HFF-Myc (cell line): ENCODE results near the gene TMPRSS3.

Experiments
- DNase-seq: peaks from one replicate; pipeline ENCODE4 v3.0.0-alpha.2; 2011; ENCODE audit warnings: low read depth; ENCODE audit errors: extremely low read depth
- H3K4me3 ChIP-seq: replicated peaks from 2 replicates; pipeline ENCODE4 v1.5.1; 2011; ENCODE audit warnings: low read depth, mild to moderate bottlenecking, control low read depth, low read length
- CTCF ChIP-seq: IDR thresholded peaks from 2 replicates; pipeline ENCODE4 v1.5.1; 2012; ENCODE audit warnings: mild to moderate bottlenecking, low read depth, low read length, control low read depth; ENCODE audit errors: missing control alignments

TMPRSS3 gene

GRCh38 chr21:42350927-42351426 lies 44.9 kb downstream of the TMPRSS3 start, which contains the start of gene TFF2:
Gene TFF2, minus strand, starts transcription at chr21:42350994. Its CDS starts 37 bp downstream, at chr21:42350957.
- TF ChIP-seq CTCF = no peak
- no peak within 1 kb of the TSS for H3K4me3 ChIP-seq
- DNase-seq = no peak

DNA sequence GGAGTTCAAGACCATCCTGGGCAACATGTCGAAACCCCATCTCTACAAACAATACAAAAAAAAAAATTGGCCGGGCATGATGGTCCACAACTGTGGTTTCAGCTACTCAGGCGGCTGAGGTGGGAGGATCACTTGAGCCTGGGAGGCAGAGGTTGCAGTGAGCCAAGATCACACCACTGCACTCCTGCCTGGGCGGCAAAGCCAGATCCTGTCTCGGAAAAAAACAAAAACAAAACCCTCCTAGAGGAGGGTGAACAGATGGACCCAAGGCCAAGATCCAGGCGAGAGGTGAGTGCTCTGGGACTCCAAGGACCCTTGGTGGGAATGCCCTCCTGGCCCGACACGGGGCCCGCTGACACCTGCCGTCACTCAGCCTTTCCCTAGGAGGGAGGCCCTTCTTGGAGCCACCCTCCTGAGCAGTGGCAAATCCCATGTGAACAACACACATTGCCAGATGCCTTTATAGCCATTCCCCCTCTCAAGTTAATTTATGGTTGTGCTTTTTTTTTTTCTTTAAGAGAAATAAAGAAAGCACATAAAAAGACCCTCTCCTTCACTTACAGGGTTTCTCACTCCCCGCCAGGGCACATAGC lies 45.4 kb downstream of the TMPRSS3 start:
- DNase-seq = no peak
- no peak for TF ChIP-seq CTCF
- no peak overlapping the region for H3K4me3 ChIP-seq

- no peak for TF ChIP-seq CTCF
- DNase-seq = no peak
- no peak overlapping the region for H3K4me3 ChIP-seq
Observed at GRCh38 chr21:42349420-42350317, 46.2 kb downstream of the TMPRSS3 start.

- DNase-seq = no peak
- TF ChIP-seq CTCF = no peak
- H3K4me3 ChIP-seq = no peak overlapping the region
Observed at GRCh38 chr21:42348762-42349161, 47.1 kb downstream of the TMPRSS3 start.

GRCh38 chr21:42347601-42348327 lies 48.1 kb downstream of the TMPRSS3 start:
- no peak overlapping the region for H3K4me3 ChIP-seq
- TF ChIP-seq CTCF = no peak
- no peak for DNase-seq

DNA sequence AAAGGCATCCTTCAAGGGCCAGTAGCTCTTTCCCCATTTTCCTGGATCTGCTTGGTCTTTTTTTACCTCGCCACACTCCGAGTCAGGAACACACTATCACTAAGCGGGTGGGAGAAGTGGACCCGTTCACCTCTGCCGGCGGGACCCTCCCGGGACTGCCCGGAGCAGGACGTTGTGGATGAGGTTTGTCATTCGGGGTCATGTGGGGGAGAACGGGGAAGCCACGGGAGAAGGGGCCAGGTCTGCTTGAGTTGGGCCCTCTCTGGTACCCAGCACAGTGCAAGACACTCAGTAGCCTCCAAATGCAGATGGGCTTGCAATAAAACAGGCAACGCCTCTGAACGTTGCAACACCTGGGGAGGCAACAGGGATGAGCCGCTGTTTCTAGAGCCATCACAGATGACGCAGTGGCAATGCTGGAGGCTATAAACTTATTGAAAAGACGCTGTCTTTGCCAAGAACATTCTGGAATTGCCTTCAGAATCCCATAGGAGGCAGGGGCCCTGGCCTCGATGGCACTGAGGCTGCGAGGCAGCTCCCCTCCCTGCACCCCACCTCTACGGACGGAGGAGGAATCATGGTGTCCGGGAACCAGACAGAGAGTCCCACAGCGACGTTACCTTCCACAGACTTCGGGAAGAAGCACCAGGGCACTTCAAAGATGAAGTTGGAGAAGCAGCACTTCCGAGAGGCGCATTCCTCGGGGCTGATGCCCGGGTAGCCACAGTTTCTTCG lies 48.8 kb downstream of the TMPRSS3 start:
- no peak for TF ChIP-seq CTCF
- no peak for DNase-seq
- no peak overlapping the region for H3K4me3 ChIP-seq
